Measurements from ENCODE around the gene KEAP1. TPM values are rescaled to one million over a fixed set of nuclear protein-coding genes. Genes with fewer than 3 reads are reported as not detected.

Gene KEAP1
- total and polyA plus RNA-seq, 9 of the 15 experiments (the other 6 are each of a cell fraction or from before 2014, with no cell fraction given) = 2.1 to 95.6 (median 64.3) TPM

- TF ChIP-seq DEAF1 (CRISPR knock-in tag; IDR thresholded peaks at IDR 0.05) (no peak), ZNF212 (CRISPR knock-in tag; IDR thresholded peaks at IDR 0.05) (no peak), U2AF1 (optimal IDR thresholded peaks at IDR 0.05; ENCODE audit: low read depth, low read length) (no peak), SNAPC5 (CRISPR knock-in tag; IDR thresholded peaks at IDR 0.05) (no peak), ZNF253 (CRISPR knock-in tag; conservative IDR thresholded peaks at IDR 0.05) (no peak), THRB (CRISPR knock-in tag; conservative IDR thresholded peaks at IDR 0.05) (no peak), TARDBP (IDR thresholded peaks at IDR 0.05) (no peak), SIN3A (IDR thresholded peaks at IDR 0.05; ENCODE audit: borderline replicate concordance in 2 of 2, control insufficient read depth in 1 of 2, low read depth in 2 of 2, low read length in 2 of 2) (no peak), ZFPM2 (CRISPR knock-in tag; IDR thresholded peaks at IDR 0.05) (no peak), FOXK1 (CRISPR knock-in tag; IDR thresholded peaks at IDR 0.05; ENCODE audit: borderline replicate concordance) (peak; percentile 62; the same call in 1 of the 2 replicates), EP400 (IDR thresholded peaks at IDR 0.05) (no peak), ZNF57 (CRISPR knock-in tag; IDR thresholded peaks at IDR 0.05) (no peak), ZNF165 (CRISPR knock-in tag; IDR thresholded peaks at IDR 0.05; ENCODE audit: borderline replicate concordance) (no peak), NBN (IDR thresholded peaks at IDR 0.05; ENCODE audit: low read depth) (no peak), RERE (CRISPR knock-in tag; IDR thresholded peaks at IDR 0.05; ENCODE audit: borderline replicate concordance) (no peak), ZNF280B (CRISPR knock-in tag; IDR thresholded peaks at IDR 0.05) (no peak), ZNF655 (CRISPR knock-in tag; IDR thresholded peaks at IDR 0.05) (no peak)
These were observed 24.2 kb downstream of the KEAP1 start (continued) for GRCh38 chr19:10478903-10479384.

Measured in K562 (cell line).